NCI-H526 (cell line): ENCODE results near the gene TNNT1.
"Not testable (repeated sequence)": the region's sequence is repeated elsewhere in the genome, so short reads cannot be mapped to it uniquely, and the experiment has no call there.

ENCODE experiments used
- DNase-seq, 2 experiments: peaks; one replicate each; lab custom pipeline; 2025; lab: John Stamatoyannopoulos, UW

Gene TNNT1

DNA sequence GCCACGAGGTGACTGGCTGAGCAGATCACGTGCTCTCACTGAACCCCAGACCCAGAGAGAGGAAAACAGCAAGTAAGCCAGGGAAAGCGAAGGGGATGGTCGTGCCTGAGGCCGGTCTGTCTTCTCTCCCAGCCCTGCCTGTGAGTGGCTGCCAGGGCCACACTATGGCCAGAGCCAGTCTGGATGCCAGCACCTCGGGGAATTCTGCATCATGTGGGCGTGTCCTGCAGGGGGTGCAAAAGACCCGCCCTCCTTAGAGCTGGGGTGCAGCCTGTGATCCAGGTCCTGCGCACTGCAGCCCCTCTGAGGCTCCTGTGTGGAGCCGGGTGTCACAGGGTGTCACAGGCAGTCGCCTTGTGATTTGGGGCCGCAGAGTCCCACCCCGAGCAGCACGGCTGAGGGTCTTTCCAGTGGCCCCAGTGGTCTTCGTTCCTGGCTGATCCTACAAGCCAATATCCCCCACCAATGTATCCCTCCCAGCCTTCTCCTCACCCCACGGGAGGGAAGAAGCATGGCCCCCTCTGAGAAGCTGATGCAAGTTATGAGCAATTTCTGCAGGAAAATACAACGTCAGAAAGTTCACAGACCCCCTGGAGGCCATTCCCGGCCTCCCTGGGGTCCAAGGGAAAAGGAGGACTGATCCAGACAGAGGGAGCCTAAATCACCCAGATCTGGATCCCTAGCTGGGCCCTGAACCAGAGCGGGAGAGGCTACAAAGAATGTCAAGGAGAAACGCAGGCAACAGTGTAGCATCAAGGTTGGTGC, 39.3 kb downstream of the TNNT1 start:
- DNase-seq: no peak

DNA sequence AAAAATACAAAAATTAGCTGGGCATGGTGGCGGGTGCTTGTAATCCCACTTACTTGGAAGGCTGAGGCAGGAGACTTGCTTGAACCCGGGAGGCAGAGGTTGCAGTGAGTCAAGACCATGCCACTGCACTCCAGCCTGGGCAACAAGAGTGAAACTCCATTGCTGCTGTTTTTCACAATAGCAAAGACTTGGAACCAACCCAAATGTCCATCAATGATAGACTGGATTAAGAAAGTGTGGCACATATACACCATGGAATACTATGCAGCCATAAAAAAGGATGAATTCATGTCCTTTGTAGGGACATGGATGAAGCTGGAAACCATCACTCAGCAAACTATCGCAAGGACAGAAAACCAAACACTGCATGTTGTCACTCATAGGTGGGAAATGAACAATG, 41.8 kb downstream of the TNNT1 start:
- DNase-seq: not testable (repeated sequence)

DNA sequence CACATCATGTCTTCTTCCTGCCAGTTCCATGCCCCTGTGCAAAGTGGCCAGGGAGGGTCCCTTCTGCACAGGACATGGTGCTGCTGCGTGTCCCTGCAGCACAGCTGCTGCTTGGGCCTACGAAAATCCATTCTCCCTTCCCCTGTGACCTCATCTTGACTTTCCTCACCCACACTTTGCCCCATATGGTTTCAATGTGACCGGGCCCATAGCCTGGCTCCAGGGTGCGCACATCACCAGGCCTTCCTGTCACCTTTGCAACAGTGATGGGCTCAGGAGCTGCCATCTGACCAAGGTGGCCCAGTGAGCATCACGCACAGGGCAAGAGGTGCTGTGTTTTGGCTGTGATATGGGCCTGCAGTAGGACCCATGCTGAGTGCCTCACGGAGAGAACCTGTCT, 42.4 kb downstream of the TNNT1 start:
- DNase-seq: no peak

DNA sequence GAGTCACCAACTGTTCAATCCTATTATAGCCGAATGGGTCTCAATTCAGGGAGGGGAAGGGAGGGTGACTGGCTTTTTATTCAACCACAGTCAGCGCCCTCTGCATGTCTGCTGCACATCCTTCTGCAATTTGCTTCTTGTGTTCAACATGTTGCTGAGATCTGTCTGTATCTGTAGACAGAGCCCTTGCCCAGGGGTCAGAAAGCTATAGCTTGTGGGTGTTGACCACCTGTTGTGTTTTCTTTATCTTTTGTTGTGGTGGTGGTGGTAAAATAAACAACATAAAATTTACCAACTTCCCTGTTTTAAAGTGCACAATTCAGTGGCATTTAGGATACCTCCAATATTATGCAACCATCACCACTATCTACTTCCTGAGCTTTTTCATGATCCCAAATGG, 43.8 kb downstream of the TNNT1 start:
- DNase-seq: no peak

DNA sequence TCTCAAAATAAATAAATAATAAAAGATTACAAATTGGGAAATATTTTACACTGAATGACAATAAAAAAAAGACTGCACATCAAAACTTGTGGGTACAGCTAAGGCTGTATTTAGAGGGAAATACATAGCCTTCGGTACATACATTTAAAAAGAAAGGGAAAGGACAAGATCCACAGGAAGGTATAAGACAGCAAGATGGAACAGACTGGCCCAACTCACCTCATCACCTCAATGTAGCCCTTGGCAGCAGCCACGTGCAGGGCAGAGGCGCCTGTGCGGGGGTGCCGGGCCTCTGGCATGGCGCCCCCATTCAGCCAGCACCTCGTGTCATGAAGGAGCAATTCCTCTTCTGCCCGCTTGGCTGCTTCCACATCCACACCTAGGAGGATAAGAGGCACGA, 45.8 kb downstream of the TNNT1 start:
- no peak for DNase-seq

DNA sequence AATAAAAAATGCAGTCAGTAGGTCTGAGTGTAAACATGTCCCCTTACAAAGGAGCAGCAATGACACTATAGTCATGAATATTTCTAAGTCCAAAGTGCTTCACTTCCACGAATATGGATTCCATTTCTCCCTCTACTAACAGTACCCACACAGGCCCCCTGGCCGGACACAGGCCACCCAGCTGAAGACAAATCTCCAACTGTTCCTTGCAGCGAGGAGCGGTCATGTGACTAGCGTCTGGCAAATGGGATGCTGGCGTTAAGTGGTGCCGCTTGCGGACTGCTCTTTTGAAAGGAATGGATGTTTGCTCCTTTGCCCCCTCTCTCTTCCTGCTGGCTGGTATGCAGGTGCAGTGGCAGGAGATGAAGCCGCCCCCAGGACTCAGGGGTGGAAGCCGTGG, 47.7 kb downstream of the TNNT1 start:
- no peak for DNase-seq

DNA sequence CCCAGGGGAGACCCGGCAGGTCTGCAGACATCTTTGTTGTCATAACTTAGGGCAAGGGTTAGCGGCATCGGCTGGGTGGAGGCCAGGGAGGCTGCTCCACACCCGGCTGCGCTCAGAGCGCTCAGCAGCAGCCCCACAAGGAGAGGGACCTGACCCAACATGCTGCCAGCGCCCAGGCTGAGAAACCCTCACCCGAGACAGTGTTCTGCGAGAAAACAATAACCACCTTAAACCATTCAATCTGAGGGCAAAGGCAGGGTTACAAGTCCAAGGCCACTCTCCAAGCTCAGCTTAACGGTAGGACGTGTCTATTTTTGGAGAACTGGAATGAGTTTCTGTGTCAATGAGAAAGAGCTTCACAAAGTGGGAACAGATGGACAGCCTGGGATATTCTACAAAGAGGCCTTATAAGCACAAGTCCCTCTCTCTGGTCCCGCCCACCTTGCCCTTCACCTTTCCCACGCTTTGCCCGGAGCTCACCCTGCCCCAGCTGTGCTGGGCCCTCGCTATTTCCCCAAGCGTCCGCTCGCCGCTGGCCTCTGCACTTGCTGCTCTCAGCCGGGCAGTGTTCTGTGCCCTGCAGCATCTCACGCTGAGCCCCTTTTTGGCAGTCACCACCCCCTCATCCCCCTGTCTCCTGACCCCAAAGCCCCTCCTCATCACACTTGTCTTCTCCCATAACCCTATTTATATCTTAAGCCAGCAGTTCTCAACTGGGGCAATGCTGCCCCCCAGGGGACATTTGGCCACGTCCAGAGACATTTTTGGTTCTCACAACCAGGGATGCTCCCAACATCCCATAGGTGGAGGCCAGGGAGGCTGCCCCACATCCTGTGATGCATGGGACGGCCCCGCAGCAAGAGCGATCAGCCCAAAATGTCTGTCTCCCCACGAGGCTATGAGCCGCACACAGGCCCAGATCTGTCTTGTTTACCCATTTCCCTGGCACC, 49.2 kb downstream of the TNNT1 start:
- DNase-seq: no peak

DNA sequence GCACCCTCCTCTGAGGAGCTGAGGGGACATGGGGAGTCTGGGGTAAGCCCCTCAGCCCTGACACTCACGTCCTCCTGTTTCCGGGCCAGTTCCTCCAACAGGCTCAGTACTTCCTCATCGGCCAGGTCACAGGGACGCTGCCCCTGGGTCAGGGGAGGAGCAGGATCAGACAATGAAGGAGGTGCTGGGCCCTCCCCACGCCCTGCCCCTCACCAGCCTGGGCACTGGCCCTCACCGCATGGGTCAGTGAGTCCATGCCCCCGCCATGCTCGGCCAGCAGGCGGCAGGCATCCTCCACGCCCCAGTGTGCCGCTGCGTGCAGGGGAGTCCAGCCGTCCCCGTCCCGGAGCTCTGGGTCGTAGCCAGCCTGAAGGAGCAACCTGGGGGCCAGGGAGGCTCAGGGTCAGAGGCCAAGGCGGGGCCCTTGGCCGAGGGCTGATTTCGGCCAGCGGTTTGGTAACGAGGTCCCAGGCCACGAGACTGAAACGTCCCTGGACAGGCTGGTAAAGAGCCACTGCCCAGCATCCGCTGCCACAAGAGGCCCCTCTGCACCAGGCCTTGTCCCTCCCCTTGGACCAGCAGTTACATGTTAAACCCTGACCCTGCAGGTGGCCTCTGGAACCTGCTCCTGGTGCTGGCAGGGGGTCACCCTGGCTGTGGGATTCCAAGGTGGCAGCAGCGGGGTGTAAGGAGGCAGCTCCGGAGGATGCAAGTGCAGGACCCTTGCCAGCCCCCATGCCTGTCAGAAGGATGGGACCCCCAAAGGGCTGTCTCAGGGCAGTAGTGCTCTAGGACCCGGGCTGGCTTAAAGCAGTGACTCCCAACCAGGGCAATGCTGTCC, 50.1 kb downstream of the TNNT1 start:
- no peak for DNase-seq

DNA sequence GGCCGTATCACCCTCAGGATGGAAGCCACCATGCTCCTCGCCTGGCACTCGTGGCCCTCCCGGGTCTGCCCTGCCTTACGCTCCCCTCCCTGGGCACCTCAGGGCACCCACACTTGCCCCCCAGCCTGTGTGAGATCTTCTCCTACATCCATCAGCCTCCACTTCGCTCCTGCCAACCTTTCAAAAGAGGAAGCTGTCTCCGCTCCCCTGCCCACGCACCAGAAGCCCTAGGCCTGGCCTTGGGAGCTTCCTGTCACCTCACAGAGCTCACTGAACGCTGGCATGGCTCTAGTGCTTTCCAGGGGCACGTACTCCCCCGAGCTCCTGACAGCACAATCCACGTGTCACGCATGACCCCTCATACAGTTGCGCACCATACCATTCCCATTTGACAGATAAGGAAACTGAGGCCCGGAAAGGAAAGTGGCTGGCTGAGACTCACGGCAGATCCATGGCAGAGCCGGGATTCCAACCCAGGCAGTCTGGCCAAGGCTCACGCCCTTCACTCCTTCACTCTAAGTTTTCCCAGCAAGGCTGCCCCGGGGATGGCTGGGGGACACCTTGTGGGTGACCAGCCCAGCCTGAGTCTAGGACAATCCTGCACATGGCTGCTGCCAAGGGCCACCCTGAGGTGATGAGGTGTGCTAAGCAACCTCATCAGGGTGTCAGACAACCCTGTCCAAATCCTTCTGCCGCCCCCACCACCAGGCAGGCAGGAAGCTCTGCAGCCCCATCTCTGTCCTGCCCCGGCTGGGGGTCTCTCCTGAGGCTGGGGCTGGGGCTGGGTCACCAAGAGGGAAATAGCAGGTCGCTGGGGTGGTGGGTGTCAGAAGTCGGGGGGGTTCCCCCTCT, 50.9 kb downstream of the TNNT1 start:
- DNase-seq: no peak

DNA sequence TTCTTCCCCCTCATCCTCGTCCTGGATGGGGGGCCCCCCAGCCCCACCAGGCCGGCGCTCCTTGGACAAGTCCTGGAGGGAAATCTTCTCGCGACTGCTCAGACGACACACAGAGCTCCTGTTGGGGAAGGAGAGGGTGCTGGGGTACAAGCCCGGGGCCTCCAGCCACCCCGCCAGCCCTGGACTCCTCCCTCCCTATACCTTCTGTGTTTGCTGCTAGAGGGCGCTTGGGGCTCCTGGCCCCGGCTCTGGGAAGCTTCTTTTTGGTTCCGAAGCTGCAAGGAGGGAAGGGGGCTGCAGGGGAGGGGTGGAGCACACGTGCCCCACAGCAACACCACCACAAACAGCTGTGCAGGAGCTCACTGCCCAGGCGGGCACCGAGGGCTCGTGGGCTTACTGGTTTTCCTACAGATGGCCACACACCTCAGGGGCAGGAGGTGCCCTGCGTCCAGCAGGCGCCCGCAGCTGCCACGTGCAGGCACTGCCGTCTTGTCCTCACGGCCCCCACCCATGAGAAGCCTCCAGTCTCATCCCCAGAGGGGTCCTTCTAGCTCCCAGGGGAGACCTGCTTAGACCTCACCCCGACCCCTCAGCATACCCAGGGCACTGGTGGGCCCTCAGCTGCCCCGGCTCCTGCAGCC, 52.8 kb downstream of the TNNT1 start:
- DNase-seq: no peak

DNA sequence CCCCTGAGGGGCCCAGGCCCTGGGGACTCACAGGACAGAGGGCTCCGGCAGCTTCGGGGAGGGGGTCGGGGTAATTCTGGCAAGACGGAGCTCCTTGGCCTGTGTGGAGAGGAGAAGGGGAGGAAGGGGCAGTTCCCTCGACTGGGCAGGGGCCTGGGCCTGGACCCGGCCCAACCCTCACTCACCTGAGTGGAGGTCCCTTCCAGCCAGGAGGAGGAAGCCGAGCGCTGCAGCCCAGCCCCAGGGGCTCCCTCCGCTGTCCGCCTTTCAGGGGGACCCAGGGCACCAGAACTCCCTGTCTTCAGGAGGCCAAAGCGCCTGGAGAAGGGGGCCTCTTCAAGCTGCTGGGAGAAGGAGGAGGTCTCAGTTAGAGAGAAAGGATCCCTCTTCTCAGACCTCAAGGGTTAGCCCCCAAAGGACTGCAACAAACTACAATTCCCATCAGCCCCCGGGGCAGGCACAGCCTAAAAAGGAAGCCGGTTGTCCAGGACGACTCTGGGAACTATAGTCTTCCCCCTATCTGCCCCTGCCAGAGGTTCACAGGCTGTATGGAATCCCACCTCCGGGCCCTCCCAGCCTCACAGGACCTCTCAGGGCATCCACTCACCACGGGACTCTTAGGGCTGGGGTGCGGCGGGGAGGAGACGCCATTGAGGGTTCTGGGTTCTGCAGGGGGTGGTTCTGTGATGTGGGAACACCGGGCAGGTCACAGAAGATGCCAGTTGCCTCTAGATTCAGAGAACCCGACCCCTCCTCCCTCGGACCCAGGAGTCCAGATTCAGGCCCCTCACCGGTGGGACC, 53.5 kb downstream of the TNNT1 start:
- no peak for DNase-seq

DNA sequence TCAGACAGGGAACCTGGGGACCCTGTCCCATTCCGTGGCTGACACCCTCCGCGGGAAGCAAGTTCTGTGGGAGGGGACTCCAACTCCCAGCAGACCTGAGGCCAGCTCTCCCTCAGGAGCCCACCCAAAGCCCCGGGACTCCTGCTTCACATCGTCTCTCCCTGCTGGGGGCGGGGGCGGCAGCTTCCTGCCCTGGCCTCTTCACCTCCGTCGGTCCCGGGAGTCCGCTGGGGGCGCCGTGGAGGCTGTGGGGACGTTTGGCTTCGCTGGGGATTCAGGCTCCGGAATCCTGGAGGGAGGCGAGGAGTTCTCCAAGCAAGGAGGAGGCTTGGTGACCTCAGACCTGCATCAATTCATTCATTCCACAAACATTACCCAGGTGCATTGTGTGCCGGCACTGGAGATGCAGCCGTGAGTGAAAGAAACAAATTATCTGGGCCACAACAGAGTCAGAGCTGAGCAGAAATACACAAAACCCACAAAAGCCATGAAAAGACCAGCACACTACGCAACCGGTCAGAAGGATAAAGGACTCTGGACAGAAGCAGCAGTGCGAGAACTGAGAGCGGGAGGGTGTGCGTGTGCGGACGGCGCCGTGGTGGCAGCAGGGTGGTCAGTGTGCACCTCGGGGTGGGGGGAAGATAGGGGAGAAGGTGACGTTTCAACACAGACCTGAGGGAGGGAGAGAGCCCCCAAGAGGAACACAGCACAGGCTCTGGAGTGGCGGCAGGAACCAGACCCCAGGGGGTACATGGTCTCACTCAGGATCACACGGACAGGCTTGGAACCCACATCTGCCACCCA, 54.3 kb downstream of the TNNT1 start:
- no peak for DNase-seq

DNA sequence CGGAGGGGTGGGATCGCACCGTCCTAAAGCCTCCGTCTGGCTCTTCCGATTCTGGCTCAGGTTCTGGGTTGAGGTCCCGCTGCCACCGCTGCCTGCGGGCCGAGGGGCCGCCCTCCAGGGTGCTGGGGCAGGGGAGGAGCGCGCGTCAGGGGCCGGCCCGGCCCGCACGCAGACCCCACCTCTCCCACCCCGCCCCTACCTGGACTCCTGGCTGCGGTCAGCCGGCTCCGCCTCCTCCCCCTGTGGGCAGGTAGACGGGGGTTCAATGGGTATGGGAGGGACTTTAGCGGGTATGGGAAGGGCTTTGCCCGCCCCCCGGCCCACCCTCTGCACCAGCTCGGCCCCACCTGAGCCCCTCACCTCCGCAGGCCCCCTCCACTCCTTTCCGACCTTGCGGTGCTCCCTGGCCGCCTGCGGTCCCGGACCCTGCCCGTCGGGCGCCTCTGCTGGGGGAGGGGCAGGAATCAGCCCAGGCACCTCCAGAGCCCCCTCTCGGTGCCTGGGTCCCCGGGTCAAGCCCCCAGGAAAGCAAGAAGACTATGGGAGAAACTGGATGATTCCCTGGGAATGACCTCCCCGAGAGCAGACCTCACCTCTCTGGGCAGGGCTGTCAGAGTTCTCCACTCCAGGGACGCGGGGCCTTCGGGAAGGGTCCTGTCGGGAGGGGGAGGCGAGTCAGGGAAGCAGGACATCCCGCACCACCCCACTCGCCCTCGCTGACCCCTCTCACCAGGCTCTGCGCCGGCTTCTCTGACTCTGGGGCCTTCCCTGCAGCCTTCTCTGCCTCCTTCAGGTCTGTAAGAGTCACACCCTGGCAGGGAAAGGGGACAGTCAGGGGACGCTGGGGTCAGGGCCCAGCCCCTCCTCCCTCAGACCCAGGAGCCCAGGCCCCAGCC, 56.3 kb downstream of the TNNT1 start:
- DNase-seq: no peak

DNA sequence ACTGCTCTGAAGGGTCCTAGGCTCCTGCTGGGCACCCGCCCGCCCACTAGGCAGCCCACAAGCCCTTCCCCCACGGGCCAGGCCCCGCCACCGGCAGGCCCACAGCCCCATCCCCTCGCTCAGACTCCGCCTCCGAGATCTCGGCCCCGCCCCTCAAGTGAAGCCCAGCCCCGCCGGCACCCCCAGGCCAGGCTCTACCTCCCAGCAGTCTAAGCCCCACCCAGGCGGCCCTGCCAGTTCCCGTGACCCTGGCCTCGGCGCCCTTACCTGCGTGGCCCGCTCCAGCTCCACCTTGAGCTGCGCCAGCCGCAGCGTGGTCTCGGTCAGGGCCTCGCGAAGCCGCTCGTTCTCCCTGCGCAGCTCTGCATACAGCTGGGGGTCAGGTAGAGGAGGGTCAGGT, 57.1 kb downstream of the TNNT1 start:
- DNase-seq: no peak

DNA sequence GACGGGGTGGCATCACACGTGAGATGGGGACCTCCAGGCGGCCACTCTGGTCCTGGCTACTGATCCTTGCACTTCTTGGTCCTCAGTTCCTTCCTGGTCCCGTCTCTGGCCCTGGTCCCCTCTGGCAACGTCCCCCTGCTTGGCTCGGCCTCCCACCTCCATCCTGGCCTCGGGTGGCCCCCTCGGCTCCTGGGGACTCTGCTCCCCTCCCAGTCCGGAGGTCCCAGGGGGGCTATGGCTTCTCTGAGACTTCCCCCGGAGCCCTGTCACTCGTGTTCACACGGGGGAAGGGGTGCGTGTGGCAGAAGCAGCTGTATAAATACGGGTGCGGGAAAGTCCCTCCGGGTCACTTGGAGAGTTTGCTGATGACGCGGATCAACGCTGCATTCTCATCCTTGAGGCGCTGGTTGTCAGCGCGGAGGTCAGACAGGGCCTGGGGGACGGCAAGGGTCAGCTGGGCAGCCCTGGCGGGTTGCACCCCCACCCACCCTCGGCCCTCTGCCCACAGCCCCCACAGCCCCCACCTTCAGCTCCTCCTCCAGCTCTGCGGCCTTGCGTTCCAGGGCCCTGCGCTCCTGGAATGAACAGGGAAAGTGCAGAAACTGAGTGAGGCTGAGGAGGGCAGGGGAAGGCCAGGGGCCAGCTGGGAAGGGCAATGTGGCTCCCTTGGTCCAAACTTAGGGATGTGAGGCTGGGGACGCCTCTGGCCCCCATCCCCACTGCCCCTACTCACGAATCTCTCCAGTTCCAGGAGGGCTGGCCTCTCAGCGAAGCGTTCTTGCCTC, 57.7 kb downstream of the TNNT1 start:
- DNase-seq: no peak

DNA sequence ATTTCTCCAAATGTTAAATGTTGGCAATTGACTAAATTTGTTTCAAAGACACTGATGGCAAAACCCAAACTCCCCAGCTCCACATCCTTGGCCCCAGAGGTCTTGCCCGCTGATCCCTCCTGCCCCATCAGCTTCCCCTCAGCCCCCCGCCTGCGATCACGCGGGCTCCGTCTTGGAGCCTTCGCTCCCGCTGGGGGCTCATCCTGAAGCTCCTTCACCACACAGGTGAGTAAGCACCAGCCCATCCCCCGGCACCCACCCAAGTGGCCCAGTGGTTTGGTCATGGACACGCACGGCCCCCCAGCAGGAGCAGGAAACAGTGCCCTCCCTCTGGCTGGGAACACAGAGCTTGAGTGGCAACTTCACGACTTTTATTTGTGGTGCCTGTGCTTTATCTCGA, 58.4 kb downstream of the TNNT1 start:
- no peak for DNase-seq

DNA sequence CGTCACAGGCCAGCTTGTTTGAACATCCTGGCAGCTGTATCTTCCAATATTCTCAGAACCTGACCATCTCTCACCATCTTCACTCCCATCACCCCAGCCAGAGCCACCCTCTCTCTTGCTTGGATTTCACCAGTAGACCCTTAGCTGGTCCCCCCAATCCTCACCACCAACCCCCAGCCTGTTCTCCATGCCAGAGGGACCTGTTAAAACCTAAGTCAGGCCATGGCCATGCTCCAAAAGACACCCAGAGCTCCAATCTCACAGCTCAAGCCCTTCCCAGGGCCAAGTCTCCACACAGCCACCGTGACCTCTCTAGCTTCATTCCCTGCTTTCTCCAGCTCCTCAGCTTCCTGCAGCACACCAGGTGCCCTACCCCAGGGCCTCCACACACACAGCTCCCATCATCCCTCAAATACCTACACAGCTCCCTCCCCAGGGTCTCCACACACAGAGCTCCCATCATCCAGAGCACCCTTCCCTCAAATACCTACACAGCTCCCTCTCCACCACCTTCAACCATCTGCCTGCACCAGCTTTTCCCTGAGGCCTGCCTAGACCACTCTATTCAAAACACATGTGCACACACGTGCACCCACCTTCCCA, 59.6 kb downstream of the TNNT1 start:
- no peak for DNase-seq
